NCI-H146 treated with DMSO at 0.1 percent for 48 hours (cell line): Measurements from ENCODE around the gene LRIG3.
"Not testable (repeated sequence)": the region's sequence is repeated elsewhere in the genome, so short reads cannot be mapped to it uniquely, and the experiment has no call there.

Experiments
- DNase-seq: peaks from one replicate; lab custom pipeline; 2025; ENCODE audit not compliant: unreplicated experiment; lab: John Stamatoyannopoulos, UW

The LRIG3 gene

GRCh38 chr12:58860056-58860787 is 60.1 kb downstream of the LRIG3 start:
- DNase-seq = no peak

GRCh38 chr12:58858030-58858429 is 62.3 kb downstream of the LRIG3 start:
- DNase-seq = no peak

GRCh38 chr12:58857206-58857605 is 63.1 kb downstream of the LRIG3 start:
- DNase-seq = not testable (repeated sequence)

DNA sequence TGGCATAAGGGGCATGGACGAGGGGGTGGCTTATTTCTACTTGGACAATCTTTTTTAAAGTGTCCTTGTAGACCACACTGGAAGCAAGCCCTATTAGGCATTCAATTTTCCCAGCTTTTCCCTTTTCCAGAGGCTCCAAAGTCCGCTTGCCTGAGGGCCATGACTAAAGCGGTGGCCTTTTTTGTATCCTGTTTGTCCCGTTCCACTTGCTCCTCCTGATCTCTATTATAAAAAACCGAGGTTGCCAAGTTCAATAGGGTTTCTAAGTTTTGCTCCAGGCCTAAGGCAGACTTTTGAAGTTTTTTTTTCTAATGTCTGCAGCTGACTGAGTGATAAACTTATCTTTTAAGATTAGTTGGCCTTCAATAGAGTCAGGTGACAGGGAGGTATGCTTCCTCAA is 64.7 kb downstream of the LRIG3 start:
- not testable (repeated sequence) for DNase-seq

GRCh38 chr12:58850826-58851225 is 69.5 kb downstream of the LRIG3 start:
- DNase-seq = no peak

GRCh38 chr12:58847901-58848600 is 72.3 kb downstream of the LRIG3 start:
- no peak for DNase-seq

DNA sequence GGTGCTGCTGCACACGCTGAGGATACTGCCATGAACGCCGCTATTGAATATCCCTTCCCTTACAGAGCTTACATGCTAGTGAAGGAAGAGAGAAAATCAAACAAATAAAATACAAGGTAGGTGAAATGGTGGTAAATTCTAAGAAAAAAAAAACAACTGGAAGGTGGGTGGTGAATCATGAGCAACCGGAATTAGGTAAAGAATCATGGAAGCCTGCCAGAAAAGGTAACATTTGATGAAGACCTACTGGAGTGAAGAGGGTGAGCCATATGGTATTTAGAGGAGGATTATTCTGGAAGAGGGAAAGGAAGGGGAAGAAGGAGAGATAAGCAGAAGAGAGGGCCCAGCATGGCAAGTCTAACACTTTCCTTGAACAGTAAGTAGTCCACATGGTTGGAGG is 76.1 kb downstream of the LRIG3 start:
- DNase-seq = no peak

GRCh38 chr12:58841058-58841798 is 79.1 kb downstream of the LRIG3 start:
- DNase-seq = no peak

DNA sequence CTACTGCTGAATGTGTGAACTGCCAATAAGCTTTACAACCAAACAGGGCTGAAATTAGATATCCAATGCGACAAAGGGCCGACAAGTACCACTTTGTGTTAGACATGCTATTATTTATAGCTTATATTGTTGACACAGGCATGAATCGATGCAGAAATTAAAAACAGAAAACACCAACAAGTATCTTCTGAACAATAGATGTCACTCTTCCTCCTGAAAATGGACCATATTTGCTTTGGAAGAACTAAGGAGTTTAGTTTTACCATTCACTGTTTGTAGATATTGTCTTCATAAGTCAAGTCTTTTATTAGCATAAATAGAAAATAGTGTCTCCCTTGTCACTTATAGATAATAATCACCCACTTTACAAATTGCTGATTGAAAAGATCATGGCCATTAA is 86.5 kb downstream of the LRIG3 start:
- DNase-seq = peak; percentile 87

- no peak for DNase-seq
Measured at GRCh38 chr12:58832920-58833319, 87.4 kb downstream of the LRIG3 start.
